Uterus (tissue), 2 donors: ENCODE results near the gene FGG.

Experiments used
- CTCF ChIP-seq, 4 experiments: fragments of 200-600 bp in 2 of 4; fragments of 450-650 bp in 2 of 4; sonication (generic) in 2 of 4; IDR thresholded peaks; one replicate each; pipeline ENCODE4 v1.5.1; 2016 to 2019; ENCODE audit warnings: antibody characterized with exemption in 4 of 4, mild to moderate bottlenecking in 2 of 4, moderate library complexity in 1 of 4
- POLR2A ChIP-seq, 2 donors: fragments of 450-650 bp; IDR thresholded peaks; one replicate each; pipeline ENCODE4 v1.6.1; 2016; ENCODE audit warnings: antibody characterized with exemption in 2 of 2, mild to moderate bottlenecking in 1 of 2, moderate library complexity in 1 of 2

DNA sequence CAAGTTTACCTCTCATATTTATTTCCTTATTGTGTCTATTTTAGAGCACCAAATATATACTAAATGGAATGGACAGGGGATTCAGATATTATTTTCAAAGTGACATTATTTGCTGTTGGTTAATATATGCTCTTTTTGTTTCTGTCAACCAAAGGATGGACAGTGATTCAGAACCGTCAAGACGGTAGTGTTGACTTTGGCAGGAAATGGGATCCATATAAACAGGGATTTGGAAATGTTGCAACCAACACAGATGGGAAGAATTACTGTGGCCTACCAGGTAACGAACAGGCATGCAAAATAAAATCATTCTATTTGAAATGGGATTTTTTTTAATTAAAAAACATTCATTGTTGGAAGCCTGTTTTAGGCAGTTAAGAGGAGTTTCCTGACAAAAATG lies 43.4 kb downstream of the FGG start:
- TF ChIP-seq CTCF (IDR thresholded peaks at IDR 0.05) (no peak), POLR2A (IDR thresholded peaks at IDR 0.05) (no peak)
